Skeletal muscle cell (primary cell): ENCODE data around the gene SSTR3.
"Not testable (repeated sequence)": the region's sequence is repeated elsewhere in the genome, so short reads cannot be mapped to it uniquely, and the experiment has no call there.

Experiments
- DNase-seq: peaks from one replicate; pipeline ENCODE4 v3.0.0-alpha.2; 2010; ENCODE audit warnings: low read depth
- H3K4me3 ChIP-seq: 2 replicates; pipeline ENCODE4 v1.5.1; 2011; ENCODE audit warnings: low read depth, mild to moderate bottlenecking, control low read depth, low read length, moderate library complexity

SSTR3 gene

DNA sequence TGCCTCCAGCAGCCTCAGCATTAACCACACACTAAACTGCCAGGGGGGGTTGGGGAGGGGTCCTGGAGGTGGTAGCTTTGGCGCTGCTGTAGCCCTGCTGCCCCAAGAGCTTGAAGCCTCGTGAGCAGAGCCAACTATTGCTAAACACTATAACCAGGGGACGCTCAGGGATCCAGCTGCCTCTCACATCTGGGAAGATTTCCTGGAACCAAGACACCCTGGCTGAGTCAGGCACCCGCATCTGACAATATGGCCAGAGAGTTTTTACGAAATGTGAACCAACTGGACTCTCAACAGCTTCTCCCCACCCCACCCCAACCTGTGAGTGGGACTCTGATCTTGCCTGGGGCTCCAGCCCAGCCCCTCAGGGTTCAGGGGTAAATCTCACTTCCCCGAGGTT, 38.6 kb downstream of the SSTR3 start:
- no peak overlapping the region for H3K4me3 ChIP-seq
- peak; percentile 76 for DNase-seq

GRCh38 chr22:37172266-37173245, 39.7 kb downstream of the SSTR3 start:
- DNase-seq, result no peak
- no peak overlapping the region for H3K4me3 ChIP-seq

GRCh38 chr22:37171662-37172061, 40.6 kb downstream of the SSTR3 start:
- no peak overlapping the region for H3K4me3 ChIP-seq
- no peak for DNase-seq

- not testable (repeated sequence) for DNase-seq, H3K4me3 ChIP-seq
These were observed 41.4 kb downstream of the SSTR3 start for GRCh38 chr22:37170689-37171405.

DNA sequence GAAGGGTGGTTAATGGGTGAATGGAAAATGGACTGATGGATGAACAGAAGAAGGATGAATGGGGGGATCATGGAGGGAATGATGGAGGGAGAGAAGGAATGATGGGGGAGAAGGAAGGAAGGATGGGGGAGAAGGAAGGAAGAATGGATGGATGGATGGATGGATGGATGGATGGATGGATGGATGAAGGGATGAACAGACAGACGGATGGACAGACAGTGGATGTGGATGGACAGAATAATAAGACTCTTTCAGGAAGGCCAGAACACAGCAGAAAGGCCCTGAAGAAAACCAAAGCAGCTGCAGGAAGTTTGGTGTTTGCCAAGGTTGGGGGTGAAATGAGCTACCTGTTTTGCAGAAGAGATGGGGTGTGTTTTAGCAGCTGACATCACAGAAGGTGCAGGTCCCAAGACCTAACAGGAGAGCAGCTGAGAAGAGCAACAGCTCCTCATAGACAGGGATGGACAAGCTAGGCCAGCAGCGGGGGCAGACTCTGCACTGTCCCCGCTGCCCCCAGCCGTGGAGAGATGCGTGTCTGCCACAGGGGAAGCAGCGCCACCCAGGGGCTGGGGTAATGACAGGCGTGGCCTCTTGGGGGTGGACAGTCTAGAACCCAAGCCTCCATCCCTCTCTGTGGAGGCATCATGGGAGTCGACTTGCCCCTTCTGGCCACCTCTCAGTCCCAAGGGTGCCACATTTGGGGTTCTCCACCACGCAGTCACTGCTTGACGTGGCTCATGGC, 42.2 kb downstream of the SSTR3 start:
- DNase-seq, result no peak
- H3K4me3 ChIP-seq, result no peak overlapping the region

GRCh38 chr22:37169406-37169805, 42.9 kb downstream of the SSTR3 start:
- DNase-seq, result no peak
- H3K4me3 ChIP-seq, result no peak overlapping the region

GRCh38 chr22:37167981-37168647, 44.2 kb downstream of the SSTR3 start:
- DNase-seq, result no peak

GRCh38 chr22:37167176-37167980, 44.9 kb downstream of the SSTR3 start:
- no peak overlapping the region for H3K4me3 ChIP-seq
- DNase-seq, result no peak

More at GRCh38 chr22:37167981-37168647, 44.2 kb downstream of the SSTR3 start:
- no peak overlapping the region for H3K4me3 ChIP-seq

DNA sequence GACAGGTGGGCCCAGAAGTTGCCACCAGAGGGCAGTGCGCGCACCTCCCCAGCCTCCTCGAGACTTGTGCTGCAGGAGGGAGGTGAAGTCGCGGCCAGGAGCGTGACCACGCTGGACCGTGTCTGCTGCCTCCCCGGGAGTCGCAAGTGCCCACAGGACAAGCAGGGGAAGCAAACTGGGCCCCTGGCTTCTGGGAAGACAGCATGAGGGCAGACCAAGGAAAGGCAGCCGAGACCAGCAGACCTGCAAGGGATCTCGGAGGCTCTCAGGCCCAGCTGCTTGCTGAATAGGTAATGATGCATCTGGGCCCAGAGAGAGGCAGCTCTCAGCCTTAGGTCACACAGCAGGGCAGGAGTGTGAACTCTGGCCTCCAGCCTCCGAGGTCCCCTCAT, 45.6 kb downstream of the SSTR3 start:
- no peak for DNase-seq
- no peak overlapping the region for H3K4me3 ChIP-seq

GRCh38 chr22:37165940-37166674, 46.2 kb downstream of the SSTR3 start:
- no peak for DNase-seq
- no peak overlapping the region for H3K4me3 ChIP-seq

GRCh38 chr22:37165066-37165465, 47.2 kb downstream of the SSTR3 start:
- H3K4me3 ChIP-seq, result no peak overlapping the region
- no peak for DNase-seq

- no peak overlapping the region for H3K4me3 ChIP-seq
- DNase-seq, result no peak
These were observed 47.8 kb downstream of the SSTR3 start for GRCh38 chr22:37164505-37164887.

GRCh38 chr22:37163575-37164504, 48.4 kb downstream of the SSTR3 start:
- no peak for DNase-seq
- no peak overlapping the region for H3K4me3 ChIP-seq

DNA sequence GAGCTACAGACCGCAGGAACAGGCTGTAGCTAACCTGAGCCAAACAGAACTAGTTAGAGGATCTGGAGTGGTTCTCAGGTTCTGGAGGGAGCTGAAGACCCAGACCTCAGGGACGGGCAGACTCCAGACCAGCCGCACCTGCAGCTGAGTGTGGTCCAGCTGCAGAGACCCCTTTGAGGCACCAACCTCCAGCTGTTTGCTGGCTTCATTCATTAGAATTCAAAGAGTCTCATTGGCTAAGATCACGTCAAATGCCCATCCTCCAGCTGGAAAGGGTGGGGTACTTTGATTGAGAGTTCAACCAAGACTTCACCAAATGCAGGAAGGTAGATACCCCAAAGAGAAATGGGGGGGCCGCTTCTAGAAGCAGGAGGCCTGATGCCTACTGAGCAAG, 49.2 kb downstream of the SSTR3 start:
- no peak overlapping the region for H3K4me3 ChIP-seq
- no peak for DNase-seq

DNA sequence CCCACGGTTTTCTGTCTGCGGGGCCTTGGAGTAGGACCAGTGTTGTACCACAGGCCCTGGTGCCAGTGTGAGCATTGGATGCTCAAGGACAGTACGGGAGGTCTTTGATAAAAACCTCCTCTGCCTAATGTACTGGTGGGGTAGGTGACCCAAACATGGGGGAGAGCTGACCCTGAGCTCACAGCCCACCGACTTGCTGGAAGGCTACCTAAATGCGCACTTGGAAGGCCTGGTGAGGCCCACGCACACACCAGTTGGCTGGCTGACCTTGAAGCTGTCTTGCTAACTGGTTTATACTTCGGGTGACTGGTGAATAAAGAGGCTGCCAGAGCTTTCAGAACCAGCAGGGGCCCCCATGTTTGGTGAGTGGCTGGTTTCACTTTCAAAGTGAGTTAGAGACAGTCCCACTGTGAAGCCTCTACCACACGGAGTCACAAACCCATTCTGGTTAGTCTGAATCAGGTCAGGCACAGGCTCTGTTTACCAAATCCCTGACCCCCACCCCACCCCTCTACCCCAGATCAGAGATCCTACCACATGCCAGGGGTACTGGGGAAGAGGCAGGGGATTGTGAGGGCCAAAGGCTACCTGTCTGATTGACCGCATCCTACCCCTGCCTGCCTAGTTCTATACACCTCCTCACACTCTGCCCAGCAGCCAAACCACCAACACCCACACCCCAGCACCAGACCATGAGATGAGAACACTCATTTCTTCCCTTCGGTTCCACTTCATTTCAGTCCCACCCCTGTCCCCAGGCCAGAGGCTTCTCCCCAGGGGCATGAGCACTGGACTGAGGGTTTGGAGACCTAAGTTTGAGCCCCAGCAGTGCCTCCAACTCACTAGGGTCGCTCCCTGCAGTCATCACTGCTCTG, 49.8 kb downstream of the SSTR3 start:
- no peak overlapping the region for H3K4me3 ChIP-seq
- DNase-seq, result no peak

DNA sequence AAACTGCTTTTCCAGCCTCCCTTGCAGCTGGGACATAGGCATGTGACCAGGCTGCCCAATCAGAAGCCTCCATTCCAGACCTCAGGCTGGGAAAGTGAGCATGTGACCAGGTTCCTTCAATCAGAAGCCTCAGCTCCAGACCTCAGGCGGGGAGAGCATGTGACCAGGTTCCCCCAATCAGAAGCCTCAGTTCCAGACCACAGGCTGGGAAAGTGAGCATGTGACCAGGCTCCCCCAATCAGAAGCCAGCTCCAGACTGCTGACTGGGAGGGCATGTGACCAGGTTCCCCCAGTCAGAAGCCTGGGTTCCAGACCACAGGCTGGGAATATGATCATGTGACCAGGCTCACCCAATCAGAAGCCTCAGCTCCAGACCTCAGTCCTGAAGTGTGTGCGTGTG, 50.8 kb downstream of the SSTR3 start:
- H3K4me3 ChIP-seq, result no peak overlapping the region
- DNase-seq, result no peak
